Activated CD4-positive, alpha-beta T cell treated with anti-CD3 and anti-CD28 coated beads, Interleukin-2, amount 50 U/mL, for 48 hours (primary cell): Measurements from ENCODE around the gene TFDP1.
A peak's percentile ranks its signal among the peaks of the same experiment; 100 is the strongest.
"Not testable (repeated sequence)": the region's sequence is repeated elsewhere in the genome, so short reads cannot be mapped to it uniquely, and the experiment has no call there.

Experiments
- DNase-seq, 2 experiments: peaks; one replicate each; pipeline ENCODE4 v3.0.0-alpha.2; 2020

TFDP1 gene

GRCh38 chr13:113620036-113620796 is 35.7 kb downstream of the TFDP1 start:
- DNase-seq, result no peak

GRCh38 chr13:113621046-113621445 is 36.5 kb downstream of the TFDP1 start:
- no peak for DNase-seq

GRCh38 chr13:113621498-113621897 is 36.9 kb downstream of the TFDP1 start:
- peak in 1 of 2 experiments; percentile 5 for DNase-seq

GRCh38 chr13:113621986-113622550 is 37.5 kb downstream of the TFDP1 start:
- DNase-seq, result not testable (repeated sequence)

- DNase-seq, result no peak
Measured at GRCh38 chr13:113622791-113623490, 38.4 kb downstream of the TFDP1 start.

- DNase-seq, result no peak
Measured at GRCh38 chr13:113623491-113624234, 39.1 kb downstream of the TFDP1 start.

GRCh38 chr13:113624235-113624587 is 39.7 kb downstream of the TFDP1 start:
- DNase-seq, result no peak

- DNase-seq, result not testable (repeated sequence)
Measured at GRCh38 chr13:113624640-113625304, 40.2 kb downstream of the TFDP1 start.

- no peak for DNase-seq
Measured at GRCh38 chr13:113625965-113626721, 41.6 kb downstream of the TFDP1 start.

GRCh38 chr13:113627136-113627535 is 42.6 kb downstream of the TFDP1 start:
- no peak for DNase-seq

GRCh38 chr13:113628291-113629270 is 44.0 kb downstream of the TFDP1 start:
- no peak for DNase-seq

- no peak for DNase-seq
Measured at GRCh38 chr13:113629866-113630265, 45.3 kb downstream of the TFDP1 start.

- no peak for DNase-seq
Measured at GRCh38 chr13:113630296-113630695, 45.7 kb downstream of the TFDP1 start.

- DNase-seq, result no peak
Measured at GRCh38 chr13:113630804-113631203, 46.3 kb downstream of the TFDP1 start.

GRCh38 chr13:113631341-113632095 is 47.0 kb downstream of the TFDP1 start:
- no peak for DNase-seq

GRCh38 chr13:113632706-113633484 is 48.3 kb downstream of the TFDP1 start:
- DNase-seq, result no peak

GRCh38 chr13:113633485-113633873 is 48.9 kb downstream of the TFDP1 start:
- no peak for DNase-seq

- DNase-seq, result no peak
Measured at GRCh38 chr13:113634279-113635047, 49.9 kb downstream of the TFDP1 start.
